GM18526 (cell line): ENCODE data around the gene DLG2.

Experiments used
- POLR2A ChIP-seq: IDR thresholded peaks from 3 replicates; pipeline ENCODE4 v1.6.1; 2011; ENCODE audit not compliant: insufficient read length; ENCODE audit errors: extremely low read depth

DLG2 gene

GRCh38 chr11:85627332-85627997 is at the start of gene DLG2:
Gene DLG2 (minus strand): TSS chr11:85627344.
- no peak for TF ChIP-seq POLR2A

DNA sequence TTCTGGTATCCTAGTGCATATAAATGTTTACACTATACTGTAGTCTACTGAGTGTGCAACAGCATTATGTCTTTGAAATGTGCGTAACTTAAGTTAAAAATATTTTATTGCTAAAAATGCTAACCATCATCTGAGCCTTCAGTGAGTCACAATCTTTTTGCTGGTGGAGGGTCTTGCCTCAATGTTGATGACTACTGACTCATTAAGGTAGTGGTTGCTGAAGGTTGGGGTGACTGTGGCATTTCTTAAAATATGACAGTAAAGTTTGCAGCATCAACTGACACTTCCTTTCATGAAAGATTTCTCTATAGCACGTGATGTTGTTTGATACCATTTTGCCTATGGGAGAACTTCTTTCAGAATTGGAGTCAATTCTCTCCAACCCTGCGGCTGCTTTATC is 46.2 kb upstream of the DLG2 start:
- no peak for TF ChIP-seq POLR2A

DNA sequence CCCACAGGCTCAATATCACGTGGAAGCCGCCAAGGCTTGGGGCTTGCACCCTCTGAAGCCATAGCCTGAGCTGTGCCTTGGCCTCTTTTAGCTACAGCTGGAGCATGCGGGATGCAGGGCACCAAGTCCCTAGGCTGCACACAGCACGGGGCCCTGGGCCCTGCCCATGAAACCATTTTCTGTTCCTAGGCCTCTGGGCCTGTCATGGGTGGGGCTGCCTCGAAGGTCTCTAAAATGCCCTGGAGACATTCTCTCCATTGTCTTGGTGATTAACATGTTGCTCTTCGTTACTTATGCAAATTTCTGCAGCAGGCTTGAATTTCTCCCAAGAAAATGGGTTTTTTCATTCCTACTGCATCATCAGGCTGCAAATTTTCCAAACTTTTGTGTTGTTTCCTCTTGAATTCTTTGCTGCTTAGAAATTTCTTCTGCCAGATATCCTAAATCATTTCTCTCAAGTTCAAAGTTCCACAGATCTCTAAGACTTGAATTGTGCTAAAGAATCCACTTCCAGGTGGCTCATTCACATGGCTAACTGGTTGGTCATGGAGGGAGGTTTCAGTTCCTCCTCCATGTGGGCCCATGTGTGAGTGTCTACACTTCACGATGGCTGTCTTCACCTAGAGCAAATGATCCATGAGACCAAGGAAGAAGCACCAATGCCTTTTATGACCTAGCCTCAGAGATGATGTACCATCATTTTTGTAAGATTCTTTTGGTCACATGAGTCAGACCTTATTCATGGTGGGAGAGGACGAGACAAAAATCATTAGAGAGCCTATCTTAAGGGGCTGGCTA is 45.2 kb upstream of the DLG2 start:
- TF ChIP-seq POLR2A = no peak

- no peak for TF ChIP-seq POLR2A
Measured at GRCh38 chr11:85668157-85668556, 41.0 kb upstream of the DLG2 start.

DNA sequence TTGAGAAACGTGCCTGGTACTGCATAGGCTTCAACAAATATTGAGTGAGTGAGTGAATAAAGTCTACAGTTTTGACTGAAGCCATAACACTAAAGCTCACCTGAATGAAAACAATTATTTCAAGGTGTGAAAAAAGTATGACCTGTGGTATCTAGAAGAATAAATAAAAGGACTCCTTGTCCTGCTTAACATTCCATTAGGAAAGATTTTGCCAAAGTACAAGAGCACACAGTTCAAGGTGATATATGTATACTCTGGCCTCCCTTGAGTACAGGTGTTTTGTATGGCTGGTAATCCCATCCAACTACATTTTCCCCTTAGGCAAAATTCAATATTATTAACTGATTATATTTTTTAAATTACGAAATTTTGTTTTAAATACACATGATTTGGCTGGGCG is 39.5 kb upstream of the DLG2 start:
- no peak for TF ChIP-seq POLR2A

DNA sequence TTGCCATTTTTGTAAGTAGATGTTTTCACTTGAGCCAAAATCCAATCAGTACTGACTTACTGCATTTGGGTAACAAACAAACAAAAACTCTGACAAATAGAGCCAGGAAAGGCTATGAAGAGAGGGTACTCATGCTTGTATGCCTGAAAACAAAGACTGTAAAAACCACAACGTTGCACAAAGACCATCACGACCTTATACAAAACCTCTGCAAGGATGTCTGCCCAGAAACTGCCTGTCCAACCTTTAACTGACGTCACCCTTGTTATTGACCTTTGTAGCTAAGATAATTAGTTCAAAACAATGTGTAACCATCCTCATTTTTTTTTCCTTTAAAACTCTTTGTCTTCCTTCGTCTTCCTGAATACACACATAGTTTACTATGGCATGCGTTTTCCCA is 38.6 kb upstream of the DLG2 start:
- TF ChIP-seq POLR2A = no peak

- peak; percentile 94 for TF ChIP-seq POLR2A
Measured at GRCh38 chr11:85664615-85665481, 37.7 kb upstream of the DLG2 start, which contains the start of gene CREBZF. Gene CREBZF (minus strand): TSS chr11:85665129. CDS start chr11:85664875, 254 bp downstream.

- TF ChIP-seq POLR2A = peak; percentile 35
Measured at GRCh38 chr11:85663753-85664614, 36.8 kb upstream of the DLG2 start.

GRCh38 chr11:85663080-85663752 is 36.1 kb upstream of the DLG2 start:
- no peak for TF ChIP-seq POLR2A

DNA sequence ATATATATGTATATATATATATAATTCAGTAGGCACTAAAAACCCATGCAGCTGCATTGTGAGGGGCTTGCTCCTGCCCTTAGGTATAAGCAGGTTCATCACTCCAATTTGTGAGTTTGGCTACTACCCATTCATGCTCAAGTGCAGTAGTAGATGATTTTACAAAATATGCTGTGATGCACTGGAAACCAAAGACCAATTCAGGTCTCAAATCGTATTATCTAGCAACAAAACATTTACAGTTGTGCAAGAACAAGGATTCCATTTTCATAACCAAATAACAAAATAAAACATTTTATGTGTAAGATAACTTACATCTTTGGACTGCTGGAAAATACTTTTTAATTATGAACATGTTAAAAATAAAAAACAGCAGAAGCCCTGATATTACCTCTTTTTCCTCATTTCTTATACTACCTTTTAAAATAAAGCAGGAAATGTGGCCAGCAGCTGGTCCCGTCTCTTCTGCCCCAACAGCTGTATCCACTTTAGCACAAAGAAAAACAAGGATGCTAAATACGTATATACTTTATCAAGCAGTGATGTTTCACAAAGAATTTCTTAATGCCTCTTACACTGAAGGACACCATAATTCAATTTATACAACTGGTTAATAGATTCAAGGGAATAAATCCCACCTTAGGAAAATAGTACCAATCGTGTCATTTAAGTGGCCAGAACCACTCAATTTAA is 35.0 kb upstream of the DLG2 start:
- TF ChIP-seq POLR2A = no peak

DNA sequence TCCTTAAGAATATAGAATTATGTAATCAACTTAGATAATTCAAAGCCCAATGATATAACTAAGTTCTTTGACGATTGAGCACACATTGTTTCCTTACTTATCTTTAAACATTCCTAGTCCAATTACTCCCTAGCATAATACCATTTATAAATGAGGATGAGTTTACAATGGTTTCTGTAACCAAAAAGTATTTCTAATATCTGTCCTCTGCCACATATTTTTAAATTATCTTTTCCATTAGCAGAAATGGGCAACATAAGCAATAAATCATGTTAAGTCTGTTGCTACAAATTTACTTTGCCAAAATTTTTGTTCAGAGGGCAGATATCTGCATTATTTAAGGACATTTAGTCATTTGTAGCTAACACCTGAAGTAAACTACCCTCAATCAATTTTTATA is 31.0 kb upstream of the DLG2 start:
- TF ChIP-seq POLR2A = no peak

GRCh38 chr11:85656777-85657176 is 29.6 kb upstream of the DLG2 start:
- no peak for TF ChIP-seq POLR2A

DNA sequence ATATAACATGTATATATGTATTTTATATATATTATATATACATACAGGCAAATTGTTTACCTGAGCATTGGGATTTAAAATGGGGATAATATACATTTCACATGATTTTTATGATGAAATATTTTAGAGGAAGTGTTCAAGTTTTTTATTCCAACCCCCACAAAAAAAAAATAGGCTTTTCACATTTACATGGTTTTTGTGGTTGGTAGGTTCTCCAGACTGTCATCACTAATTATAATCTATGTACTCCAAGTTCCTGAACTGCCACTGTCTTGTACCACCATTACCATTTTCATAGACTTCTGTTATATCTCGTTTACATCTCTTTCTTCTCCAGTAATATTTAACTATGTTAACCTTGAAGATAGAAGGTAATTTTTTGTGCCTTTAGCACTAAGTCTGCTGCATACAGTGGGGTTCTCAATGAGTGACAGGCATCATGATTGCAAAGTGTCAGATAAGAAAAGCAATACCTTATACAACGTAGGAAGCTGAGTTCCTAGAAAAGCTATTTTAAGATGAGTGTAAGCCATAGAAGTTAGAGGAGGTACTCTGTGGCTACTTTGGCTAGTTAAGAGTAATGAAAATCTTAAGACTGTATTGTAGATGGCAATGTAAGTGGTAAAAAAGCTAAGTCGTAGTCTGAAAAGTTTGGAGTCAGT is 25.8 kb upstream of the DLG2 start:
- no peak for TF ChIP-seq POLR2A

DNA sequence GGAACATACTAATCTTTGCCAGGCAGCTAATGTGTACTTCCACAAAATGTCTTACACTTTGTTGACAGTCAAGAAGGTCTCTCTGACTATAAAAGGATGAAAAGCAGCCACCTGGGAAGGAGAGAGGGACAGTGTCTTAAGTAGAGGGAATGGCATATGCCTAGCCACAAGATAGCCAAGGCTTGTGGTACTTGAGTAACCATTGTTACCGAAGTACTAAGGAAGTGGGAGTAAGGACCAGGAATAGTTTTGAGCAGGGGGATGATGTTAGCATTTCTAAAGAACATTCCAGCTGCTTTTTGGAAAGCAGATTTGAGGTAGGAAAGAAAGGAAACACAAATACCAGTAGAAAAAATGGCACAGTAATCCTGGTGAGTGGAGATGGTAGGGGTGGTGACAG is 24.0 kb upstream of the DLG2 start:
- TF ChIP-seq POLR2A = no peak
